Tibial nerve (tissue), 3 donors: ENCODE measurements around the gene PLCB4.

Source experiments
- CTCF ChIP-seq, 5 experiments: fragments of 200-600 bp in 3 of 5; fragments of 450-650 bp in 2 of 5; sonication (generic) in 3 of 5; IDR thresholded peaks; one replicate each; pipeline ENCODE4 v1.5.1; 2016 to 2019; ENCODE audit warnings: antibody characterized with exemption in 5 of 5, mild to moderate bottlenecking in 3 of 5, moderate library complexity in 2 of 5
- POLR2A ChIP-seq, 2 donors: fragments of 450-650 bp; IDR thresholded peaks; one replicate each; pipeline ENCODE4 v1.6.1; 2017; ENCODE audit warnings: antibody characterized with exemption in 2 of 2, mild to moderate bottlenecking in 2 of 2, moderate library complexity in 2 of 2

GRCh38 chr20:9400171-9401025 lies 331.5 kb downstream of the PLCB4 start:
- TF ChIP-seq CTCF (IDR thresholded peaks at IDR 0.05) (no peak), POLR2A (IDR thresholded peaks at IDR 0.05) (no peak)
